Smooth muscle cell (in vitro differentiated cells): ENCODE measurements around the gene LMOD2. TPM values are rescaled to one million over a fixed set of nuclear protein-coding genes. Genes with fewer than 3 reads are reported as not detected.

Source experiments
- DNase-seq: peaks from one replicate; lab custom pipeline; 2025; ENCODE audit not compliant: unreplicated experiment; lab: John Stamatoyannopoulos, UW
- H2AFZ ChIP-seq: fragments of 200-600 bp; sonication (generic); 2 replicates; pipeline ENCODE4 v1.6.0; 2016; ENCODE audit warnings: antibody characterized with exemption, low read depth, mild to moderate bottlenecking
- H3F3A ChIP-seq: fragments of 200-600 bp; sonication (generic); 2 replicates; pipeline ENCODE4 v1.6.0; 2017; ENCODE audit warnings: antibody characterized with exemption, low read depth
- H3K27ac ChIP-seq: fragments of 200-600 bp; sonication (generic); 2 replicates; pipeline ENCODE4 v1.5.1; 2016; ENCODE audit warnings: low read depth, mild to moderate bottlenecking
- H3K27me3 ChIP-seq: fragments of 200-600 bp; sonication (generic); 2 replicates; pipeline ENCODE4 v1.6.1; 2016; ENCODE audit warnings: low read depth, mild to moderate bottlenecking
- H3K36me3 ChIP-seq: fragments of 200-600 bp; sonication (generic); 2 replicates; pipeline ENCODE4 v1.5.1; 2016; ENCODE audit warnings: low read depth
- H3K4me1 ChIP-seq: fragments of 200-600 bp; sonication (generic); 2 replicates; pipeline ENCODE4 v1.5.1; 2016; ENCODE audit warnings: low read depth
- H3K4me2 ChIP-seq: fragments of 200-600 bp; sonication (generic); 2 replicates; pipeline ENCODE4 v1.6.0; 2016; ENCODE audit warnings: mild to moderate bottlenecking
- H3K4me3 ChIP-seq: fragments of 200-600 bp; sonication (generic); 2 replicates; pipeline ENCODE4 v1.5.1; 2016; ENCODE audit warnings: mild to moderate bottlenecking
- H3K79me2 ChIP-seq: fragments of 200-600 bp; sonication (generic); 2 replicates; pipeline ENCODE4 v1.6.0; 2016; ENCODE audit warnings: low read depth, mild to moderate bottlenecking
- H3K9ac ChIP-seq: fragments of 200-600 bp; sonication (generic); 2 replicates; pipeline ENCODE4 v1.6.0; 2016; ENCODE audit warnings: low read depth
- H3K9me3 ChIP-seq: fragments of 200-600 bp; sonication (generic); replicated peaks from 2 replicates; pipeline ENCODE4 v1.5.1; 2016; ENCODE audit warnings: low read depth
- H4K20me1 ChIP-seq: fragments of 200-600 bp; sonication (generic); 2 replicates; pipeline ENCODE4 v1.6.0; 2016; ENCODE audit warnings: low read depth
- CTCF ChIP-seq: fragments of 200-600 bp; sonication (generic); IDR thresholded peaks from 2 replicates; pipeline ENCODE4 v1.5.1; 2017; ENCODE audit warnings: borderline replicate concordance, mild to moderate bottlenecking, antibody characterized with exemption; ENCODE audit not compliant: insufficient read depth, poor library complexity, severe bottlenecking
- WGBS: methylation state at CpG from one replicate; pipeline ENCODE4 v1.1.7; 2016; ENCODE audit warnings: low lambda C conversion rate; 5-methylcytosine and 5-hydroxymethylcytosine counted together
- polyA plus RNA-seq: library from polyadenylated mRNA; unstranded; fragments of >200 nt; fragmentation: Nextera tagmentation; extraction: Ambion mirVana; gene quantifications from 2 replicates; pipeline ENCODE4 v1.2.1, GENCODE V29; 2016
- total RNA-seq: library from RNA; depleted of rRNA; stranded (reverse); fragments of >200 nt; gene quantifications from 2 replicates; pipeline ENCODE4 v1.2.3, GENCODE V29; 2014

Gene LMOD2
- total and polyA plus RNA-seq, 2 experiments from 2014 or later: 0.10 TPM; not detected in 1

- H3K27ac ChIP-seq: no peak overlapping the region
- 45% methylated on average over 7 of the region's 7 CpGs for WGBS
- H3F3A ChIP-seq: peaks cover 9% of the 10 kb centered on the region
- no peak for DNase-seq
- no peaks in the 10 kb centered on the region for H3K36me3 ChIP-seq
- no peaks in the 10 kb centered on the region for H3K79me2 ChIP-seq
- H3K4me2 ChIP-seq: no peak overlapping the region
- no peaks in the 10 kb centered on the region for H3K9me3 ChIP-seq
- no peaks in the 10 kb centered on the region for H3K27me3 ChIP-seq
- no peak for TF ChIP-seq CTCF
- no peak overlapping the region for H3K4me3 ChIP-seq
- H3K4me1 ChIP-seq: peaks cover 27% of the 10 kb centered on the region
- H4K20me1 ChIP-seq: no peaks in the 10 kb centered on the region
- H3K9ac ChIP-seq: no peak overlapping the region
- no peak overlapping the region for H2AFZ ChIP-seq
Observed at GRCh38 chr7:123647106-123647730, 8.4 kb upstream of the LMOD2 start.

- Histone ChIP-seq H3K4me3 (no peak overlapping the region), H2AFZ (no peak overlapping the region), H3K79me2 (no peaks in the 10 kb centered on the region), H3K36me3 (no peaks in the 10 kb centered on the region), H3K9ac (no peak overlapping the region), H3K27ac (no peak overlapping the region), H3K4me1 (peaks cover 11% of the 10 kb centered on the region), H4K20me1 (no peaks in the 10 kb centered on the region), H3K27me3 (no peaks in the 10 kb centered on the region), H3F3A (no peaks in the 10 kb centered on the region), H3K9me3 (no peaks in the 10 kb centered on the region), H3K4me2 (peak overlapping the region; percentile 6)
- no peak for DNase-seq
- WGBS: 6% methylated on average over 2 of the region's 2 CpGs
- TF ChIP-seq CTCF: no peak
Observed at GRCh38 chr7:123649964-123650363, 5.7 kb upstream of the LMOD2 start.

GRCh38 chr7:123650595-123650994 lies 5.1 kb upstream of the LMOD2 start:
- Histone ChIP-seq H3K4me2 (peak overlapping the region; percentile 6), H3K79me2 (no peaks in the 10 kb centered on the region), H3K9ac (no peak overlapping the region), H3F3A (no peaks in the 10 kb centered on the region), H3K27ac (no peak overlapping the region), H3K9me3 (no peaks in the 10 kb centered on the region), H3K4me1 (peaks cover 5% of the 10 kb centered on the region), H3K36me3 (no peaks in the 10 kb centered on the region), H3K4me3 (no peak overlapping the region), H4K20me1 (no peaks in the 10 kb centered on the region), H3K27me3 (no peaks in the 10 kb centered on the region), H2AFZ (no peak overlapping the region)
- 23% methylated on average over 2 of the region's 2 CpGs for WGBS
- no peak for DNase-seq
- no peak for TF ChIP-seq CTCF

GRCh38 chr7:123652406-123652805 lies 3.3 kb upstream of the LMOD2 start:
- Histone ChIP-seq H3K27me3 (no peaks in the 10 kb centered on the region), H3K4me1 (no peaks in the 10 kb centered on the region), H3K4me3 (no peak overlapping the region), H3K4me2 (no peak overlapping the region), H3F3A (no peaks in the 10 kb centered on the region), H3K36me3 (no peaks in the 10 kb centered on the region), H3K27ac (no peak overlapping the region), H3K79me2 (no peaks in the 10 kb centered on the region), H2AFZ (no peak overlapping the region), H3K9me3 (no peaks in the 10 kb centered on the region), H4K20me1 (no peaks in the 10 kb centered on the region), H3K9ac (no peak overlapping the region)
- no peak for DNase-seq
- no peak for TF ChIP-seq CTCF
- WGBS: 97% methylated on average over 1 of the region's 1 CpG
